GM15510 (cell line): Measurements from ENCODE around the gene FGD4.

ENCODE experiments used
- POLR2A ChIP-seq: IDR thresholded peaks from 3 replicates; pipeline ENCODE4 v1.6.1; 2011; ENCODE audit warnings: borderline replicate concordance; ENCODE audit not compliant: insufficient read length; ENCODE audit errors: extremely low read depth

The FGD4 gene

DNA sequence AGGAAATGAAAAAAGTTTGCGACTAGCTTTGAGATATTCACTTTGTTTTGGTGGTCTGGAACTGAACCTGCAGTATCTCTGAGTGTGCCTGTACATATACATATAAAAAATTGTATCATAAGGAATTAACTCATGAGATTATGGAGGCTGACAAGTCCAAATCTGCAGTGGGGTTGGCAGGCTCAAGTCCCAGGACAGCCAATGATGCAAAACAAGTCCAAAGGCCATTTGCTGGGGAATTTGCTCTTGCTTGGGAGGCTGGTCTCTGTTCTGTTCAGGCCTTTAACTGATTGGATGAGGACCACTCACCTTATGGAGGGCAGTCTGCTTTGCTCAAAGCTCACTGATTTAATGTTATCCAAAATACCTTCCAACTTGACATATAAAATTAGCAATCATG lies 66.8 kb downstream of the FGD4 start:
- no peak for TF ChIP-seq POLR2A

- no peak for TF ChIP-seq POLR2A
These were observed 67.8 kb downstream of the FGD4 start for GRCh38 chr12:32466986-32467711.

GRCh38 chr12:32467959-32468863 lies 68.9 kb downstream of the FGD4 start:
- no peak for TF ChIP-seq POLR2A

DNA sequence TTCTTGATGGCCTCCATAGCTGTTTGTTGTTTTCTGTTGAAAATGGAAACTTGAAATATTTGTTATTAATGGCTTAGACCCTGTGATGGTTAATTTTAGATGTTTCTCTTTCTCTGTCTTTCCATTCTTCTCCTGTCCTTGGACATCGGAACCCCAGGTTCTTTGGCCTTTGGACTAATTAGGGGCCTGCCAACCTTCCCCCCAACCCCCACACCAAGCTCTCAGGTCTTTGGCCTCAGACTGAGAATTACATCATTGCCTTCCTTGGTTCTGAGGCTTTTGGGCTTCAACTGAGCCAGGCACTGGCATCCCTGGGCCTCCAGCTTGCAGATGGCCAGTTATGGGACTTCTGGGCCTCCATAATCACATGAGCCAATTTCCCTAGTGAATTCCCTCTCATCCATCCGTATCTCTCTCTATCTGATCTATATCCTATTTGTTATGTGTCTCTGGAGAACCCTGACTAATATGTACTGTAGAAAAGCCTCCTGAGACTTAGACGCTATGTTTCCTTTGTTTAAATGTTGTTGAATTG lies 71.6 kb downstream of the FGD4 start:
- no peak for TF ChIP-seq POLR2A

- TF ChIP-seq POLR2A: no peak
These were observed 72.2 kb downstream of the FGD4 start for GRCh38 chr12:32471591-32472001.

DNA sequence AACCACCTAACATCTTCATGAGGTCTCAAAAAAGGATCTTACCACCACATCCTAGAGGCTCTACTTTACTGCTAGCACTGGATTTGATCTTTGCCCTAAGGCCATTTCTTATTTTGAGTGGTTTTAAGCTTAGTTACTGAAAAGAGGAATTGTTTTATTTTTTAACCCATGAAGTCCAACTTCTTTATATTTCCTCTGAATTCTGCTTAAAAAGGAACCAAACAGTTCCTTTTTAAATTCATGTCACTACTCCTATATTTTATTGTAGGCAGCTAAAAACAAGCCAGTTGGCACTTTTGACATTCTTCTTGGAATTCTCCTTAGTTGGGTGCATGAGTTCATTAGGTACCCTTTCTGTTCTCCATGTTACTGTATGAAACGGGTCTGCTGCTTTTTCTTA lies 76.4 kb downstream of the FGD4 start:
- TF ChIP-seq POLR2A: no peak

DNA sequence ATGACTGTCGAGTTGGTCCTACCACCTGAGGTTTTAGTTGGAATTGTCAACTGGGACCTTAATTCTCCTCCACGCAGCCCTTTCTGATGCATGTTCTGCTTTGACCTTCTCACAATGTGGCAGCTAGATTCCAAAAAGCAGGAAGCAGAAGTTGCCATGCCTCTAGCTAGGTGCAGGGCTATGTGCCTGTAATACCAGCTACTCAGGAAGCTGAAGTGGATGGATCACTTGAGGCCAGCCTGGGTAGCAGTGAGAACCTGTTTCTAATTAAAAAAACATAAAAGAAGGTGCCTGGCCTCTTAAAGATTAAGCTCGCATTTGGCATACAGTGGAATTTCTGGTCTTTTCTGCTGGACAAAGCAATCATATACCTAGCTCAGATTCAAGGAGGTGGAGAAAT lies 77.1 kb downstream of the FGD4 start:
- no peak for TF ChIP-seq POLR2A

DNA sequence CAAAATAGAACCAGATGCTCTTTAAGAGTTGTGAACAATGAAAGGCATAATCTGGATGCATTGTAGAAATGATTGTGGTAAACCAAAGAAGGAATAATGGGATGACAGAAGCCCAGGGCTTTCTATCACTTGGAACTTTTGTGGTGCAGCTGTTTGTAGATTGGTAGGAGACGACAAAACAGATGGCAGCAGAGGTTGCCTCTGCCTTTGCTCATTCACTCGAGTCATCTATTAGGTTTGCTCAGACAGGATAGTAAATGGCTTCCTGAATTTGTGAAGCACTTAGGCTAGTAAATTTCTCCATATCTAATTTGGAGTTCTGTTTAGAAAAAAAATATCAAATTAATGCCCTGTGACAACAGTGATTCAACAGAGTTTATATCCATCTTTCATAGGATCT lies 78.4 kb downstream of the FGD4 start:
- TF ChIP-seq POLR2A: no peak

GRCh38 chr12:32478166-32478565 lies 78.8 kb downstream of the FGD4 start:
- TF ChIP-seq POLR2A: no peak

DNA sequence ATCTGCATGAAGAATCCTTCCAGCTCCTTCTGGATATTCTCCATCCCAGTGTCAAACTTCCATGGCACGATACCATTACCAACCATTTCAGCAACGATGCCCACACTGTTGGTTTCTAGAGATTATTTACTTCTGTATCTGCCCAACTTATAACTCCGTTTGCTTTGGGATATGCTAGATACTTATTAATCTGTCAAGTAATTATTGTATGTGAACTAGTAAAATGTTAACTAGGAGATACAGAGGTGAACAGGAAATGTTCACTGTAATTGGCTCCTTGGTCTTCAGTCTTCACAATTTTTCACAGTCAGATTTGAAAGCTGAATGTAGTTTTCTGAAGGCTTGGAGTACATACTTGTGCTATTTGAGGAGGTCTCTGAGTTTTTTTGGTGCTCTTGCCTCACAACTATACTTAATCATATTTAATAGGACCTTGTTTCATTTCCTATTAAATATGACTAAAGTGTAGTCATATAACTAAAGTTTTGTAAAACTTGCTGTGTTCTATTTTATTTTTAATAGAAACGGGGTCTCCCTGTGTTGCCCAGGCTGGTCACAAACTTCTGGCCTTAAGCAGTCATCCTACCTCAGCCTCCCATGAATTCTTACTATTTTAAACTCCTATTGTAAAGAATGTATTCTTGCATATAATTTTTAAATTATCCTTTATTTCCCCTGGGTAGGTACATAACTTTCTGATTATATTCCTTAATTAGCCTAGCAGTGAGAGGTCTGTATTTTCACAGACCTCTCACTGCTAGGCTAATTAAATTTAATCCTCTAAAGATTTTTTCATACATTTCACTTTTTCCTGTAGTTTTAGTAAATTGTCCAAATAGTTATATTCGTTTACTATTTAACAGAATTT lies 79.7 kb downstream of the FGD4 start:
- no peak for TF ChIP-seq POLR2A

DNA sequence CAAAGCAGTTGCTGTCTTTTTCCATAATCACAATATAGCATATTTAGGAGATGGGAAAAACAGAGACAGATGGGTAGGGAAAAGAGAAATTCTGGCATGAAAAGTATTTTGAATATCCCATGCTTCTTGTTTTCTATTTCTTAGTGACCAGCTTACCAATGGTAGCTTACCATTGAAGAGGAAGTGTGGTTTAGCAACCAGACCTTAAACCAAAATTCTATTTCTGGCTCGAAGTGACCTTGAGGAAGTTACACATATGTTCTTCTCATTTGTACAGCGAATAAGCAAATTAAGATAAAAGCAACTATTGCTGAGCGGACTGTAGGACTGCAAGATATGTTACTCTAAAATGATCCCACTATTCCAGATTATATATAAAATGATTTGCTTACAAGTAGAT lies 82.9 kb downstream of the FGD4 start:
- TF ChIP-seq POLR2A: no peak

DNA sequence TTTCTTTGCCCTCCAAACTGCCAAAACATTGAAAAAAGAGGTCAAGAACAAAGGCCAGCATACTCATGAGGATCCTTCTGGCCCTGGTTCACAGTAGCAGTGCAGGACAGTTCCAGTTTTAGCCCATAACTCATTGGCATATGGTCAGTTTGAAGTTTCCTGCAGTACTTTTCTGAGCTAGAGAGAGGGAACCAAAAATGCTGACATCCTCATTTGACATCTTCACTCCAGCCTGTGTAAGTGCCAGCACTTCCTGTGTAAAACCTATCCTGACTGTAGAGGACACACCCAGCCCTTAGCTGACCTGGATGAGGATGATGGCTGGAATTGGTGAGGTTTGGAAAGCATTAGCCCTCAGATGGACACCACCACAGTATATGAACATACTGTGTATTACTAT lies 84.1 kb downstream of the FGD4 start:
- no peak for TF ChIP-seq POLR2A

DNA sequence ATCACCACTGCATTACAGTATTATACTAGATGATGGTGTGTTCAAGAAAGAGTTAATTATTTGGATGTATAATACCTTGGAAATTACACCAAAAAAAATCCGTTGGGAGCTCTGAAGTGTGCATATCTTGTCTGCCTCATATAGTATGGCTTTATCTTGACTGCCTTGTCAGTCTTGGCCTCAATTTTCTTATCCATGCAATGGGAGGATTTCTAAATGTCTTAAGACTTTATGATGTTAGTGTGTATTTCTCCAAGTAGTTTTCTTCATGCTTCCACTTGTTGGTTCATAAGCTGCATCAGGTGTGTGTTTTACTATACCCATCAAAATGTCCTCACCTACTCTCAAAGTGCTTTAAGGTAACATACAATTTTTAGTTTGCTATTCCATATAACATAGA lies 84.6 kb downstream of the FGD4 start:
- no peak for TF ChIP-seq POLR2A

- TF ChIP-seq POLR2A: no peak
These were observed 86.8 kb downstream of the FGD4 start for GRCh38 chr12:32486158-32486557.

GRCh38 chr12:32488132-32488531 lies 88.8 kb downstream of the FGD4 start:
- TF ChIP-seq POLR2A: no peak

DNA sequence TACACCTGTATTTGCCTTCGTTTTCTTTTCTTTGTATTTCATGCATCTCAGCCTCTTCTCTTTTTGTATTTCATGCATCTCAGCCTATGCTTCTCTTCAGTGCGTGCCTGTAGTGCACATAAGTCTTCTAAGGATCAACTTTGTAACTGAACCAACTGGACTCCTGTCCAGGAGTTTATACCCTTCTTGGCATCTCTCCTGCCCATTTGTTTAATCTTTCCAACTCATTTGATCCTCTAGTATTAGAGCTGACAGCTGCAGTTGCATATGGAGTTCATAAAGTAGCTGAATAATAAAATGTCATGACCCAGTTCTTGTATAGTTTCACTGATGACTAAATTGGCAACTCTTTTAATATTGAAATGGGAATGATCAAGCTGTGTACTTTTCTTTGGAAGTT lies 89.7 kb downstream of the FGD4 start:
- no peak for TF ChIP-seq POLR2A

DNA sequence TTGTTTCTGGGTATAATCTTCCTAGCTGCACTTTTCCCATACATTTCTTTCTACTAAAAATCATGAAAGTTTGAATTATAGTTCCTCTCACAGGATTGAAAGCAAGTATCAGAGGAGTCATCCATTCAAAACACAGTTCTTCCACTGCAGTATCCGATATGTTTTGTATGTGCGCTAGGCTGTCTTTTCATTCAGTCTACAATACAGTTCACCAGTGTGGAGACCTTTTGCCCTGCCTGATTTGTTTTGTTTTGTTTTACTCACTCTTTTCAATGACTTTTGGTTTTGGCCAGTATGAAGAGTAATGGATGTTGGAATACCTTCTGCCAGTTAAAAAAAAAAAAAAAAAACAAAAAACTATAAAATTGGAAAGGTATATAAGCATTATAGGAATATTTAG lies 91.4 kb downstream of the FGD4 start:
- no peak for TF ChIP-seq POLR2A
